Thyroid gland (tissue), 4 donors: ENCODE measurements around the gene UBXN10. TPM values are rescaled to one million over a fixed set of nuclear protein-coding genes. Genes with fewer than 3 reads are reported as not detected.

Experiments
- DNase-seq, 2 donors: peaks; one replicate each; pipeline ENCODE4 v3.0.0-alpha.2; 2019
- H3K27ac ChIP-seq, 3 donors: fragments of 200-600 bp; sonication (generic); 1 replicate in 2 of 3; 2 replicates in 1 of 3; pipeline ENCODE4 v1.5.1; 2016 to 2019; ENCODE audit warnings: mild to moderate bottlenecking in 1 of 3, moderate library complexity in 1 of 3
- H3K27me3 ChIP-seq: fragments of 200-600 bp; sonication (generic); one replicate; pipeline ENCODE4 v1.5.1; 2019
- H3K36me3 ChIP-seq, 2 donors: fragments of 200-600 bp; sonication (generic); one replicate each; pipeline ENCODE4 v1.5.1; 2016 to 2019
- H3K4me1 ChIP-seq, 2 donors: fragments of 200-600 bp; sonication (generic); one replicate each; pipeline ENCODE4 v1.5.1; 2017 to 2019
- H3K4me3 ChIP-seq, 3 donors: fragments of 200-600 bp; sonication (generic); replicated peaks in 1 of 3; 1 replicate in 2 of 3; 2 replicates in 1 of 3; pipeline ENCODE4 v1.5.1; 2016; ENCODE audit warnings: mild to moderate bottlenecking in 1 of 3
- H3K9me3 ChIP-seq: fragments of 200-600 bp; sonication (generic); one replicate; pipeline ENCODE4 v1.5.1; 2017
- CTCF ChIP-seq, 6 experiments: fragments of 200-600 bp in 3 of 6; fragments of 450-650 bp in 3 of 6; sonication (generic) in 3 of 6; IDR thresholded peaks; one replicate each; pipeline ENCODE4 v1.5.1; 2016 to 2019; ENCODE audit warnings: antibody characterized with exemption in 6 of 6, mild to moderate bottlenecking in 2 of 6, inconsistent platforms in 1 of 6, moderate library complexity in 1 of 6
- POLR2A ChIP-seq, 2 donors: fragments of 450-650 bp; IDR thresholded peaks; one replicate each; pipeline ENCODE4 v1.6.1; 2017; ENCODE audit warnings: antibody characterized with exemption in 2 of 2, mild to moderate bottlenecking in 2 of 2, moderate library complexity in 1 of 2
- WGBS, 2 donors: methylation state at CpG; one replicate each; pipeline ENCODE4 v1.1.5; 2017; 5-methylcytosine and 5-hydroxymethylcytosine counted together
- intact Hi-C: fragments of 100-400 bp; cut with DNase I; formaldehyde crosslinking; loops from one replicate; pipeline ENCODE4 v1.15.1; 2023
- total RNA-seq, 4 donors: library from RNA; depleted of rRNA; stranded (reverse); fragments of >200 nt; gene quantifications; one replicate each; pipeline ENCODE4 v1.2.3, GENCODE V29; 2016

UBXN10 gene
- total RNA-seq, 4 donors from 2014 or later = 4.8 to 10.9 (median 6.4) TPM

DNA sequence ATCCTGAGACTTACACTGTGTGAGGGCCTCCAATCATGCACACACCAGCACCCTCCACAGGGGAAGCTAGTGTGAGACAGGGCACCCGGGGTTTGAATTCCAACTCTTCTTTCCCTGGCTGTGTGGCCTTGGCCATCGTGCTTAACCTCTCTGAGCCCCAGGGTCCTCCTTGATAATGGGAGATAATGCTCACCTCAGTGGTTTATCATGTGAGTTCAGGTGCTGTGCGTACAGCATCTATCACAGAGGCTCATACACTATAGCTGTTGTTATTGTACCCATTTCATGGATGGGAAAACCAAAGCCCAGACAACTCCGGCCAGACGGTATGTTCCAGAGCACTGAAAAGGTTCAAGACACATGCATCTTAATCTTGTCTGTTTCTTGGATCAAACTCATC is 16.0 kb upstream of the UBXN10 start:
- H3K4me3 ChIP-seq = no peak overlapping the region
- intact Hi-C loops = no loop called here

DNA sequence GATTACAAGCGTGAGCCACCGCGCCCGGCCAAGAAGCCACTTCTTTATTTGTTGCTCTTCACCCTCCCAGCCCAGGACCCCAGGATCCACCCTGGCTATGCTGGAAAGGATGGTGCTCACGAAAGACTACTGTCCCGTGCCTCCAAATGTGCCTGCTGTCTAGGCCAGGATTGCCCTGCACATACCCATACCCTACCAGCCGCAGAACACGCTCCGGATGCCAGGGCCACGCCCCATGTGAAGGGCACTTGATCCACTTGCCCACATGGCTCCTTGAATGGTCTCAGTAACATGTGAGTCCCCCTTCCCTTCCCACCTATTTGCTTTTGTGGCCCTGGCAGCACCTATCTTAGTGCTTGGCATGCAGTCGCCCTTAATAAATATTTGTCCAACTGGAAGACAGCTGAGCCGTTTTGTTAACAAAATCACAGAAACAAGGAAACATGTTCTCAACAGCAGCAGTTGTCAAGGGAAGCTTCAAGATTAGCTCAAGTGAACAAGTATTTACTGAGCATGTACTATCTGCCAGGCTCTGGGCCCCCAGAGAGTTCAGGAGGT is 13.8 kb upstream of the UBXN10 start:
- no peak for DNase-seq
- intact Hi-C loops = no loop called here
- H3K27ac ChIP-seq = no peak overlapping the region
- no peak for TF ChIP-seq CTCF (IDR thresholded peaks at IDR 0.05)
- no peak for TF ChIP-seq POLR2A (IDR thresholded peaks at IDR 0.05)
- no peaks in the 10 kb centered on the region for H3K4me1 ChIP-seq
- no peaks in the 10 kb centered on the region for H3K36me3 ChIP-seq
- H3K9me3 ChIP-seq = no peaks in the 10 kb centered on the region
- H3K27me3 ChIP-seq = no peaks in the 10 kb centered on the region
- WGBS, 2 donors = 91 to 95% methylated on average over 12 of the region's 12 CpGs
- no peak overlapping the region for H3K4me3 ChIP-seq

More for the DNA sequence above, 16.0 kb upstream of the UBXN10 start:
- H3K27me3 ChIP-seq = no peaks in the 10 kb centered on the region
- no peaks in the 10 kb centered on the region for H3K4me1 ChIP-seq
- TF ChIP-seq CTCF (IDR thresholded peaks at IDR 0.05) (no peak), POLR2A (IDR thresholded peaks at IDR 0.05) (no peak)
- H3K9me3 ChIP-seq = no peaks in the 10 kb centered on the region
- WGBS, 2 donors = 83 to 89% methylated on average over 5 of the region's 5 CpGs
- no peak for DNase-seq
- no peaks in the 10 kb centered on the region for H3K36me3 ChIP-seq
- H3K27ac ChIP-seq = no peak overlapping the region

- Histone ChIP-seq H3K4me3 (no peak overlapping the region), H3K36me3 (no peaks in the 10 kb centered on the region), H3K9me3 (no peaks in the 10 kb centered on the region), H3K4me1 (no peaks in the 10 kb centered on the region), H3K27ac (no peak overlapping the region), H3K27me3 (no peaks in the 10 kb centered on the region)
- TF ChIP-seq POLR2A (IDR thresholded peaks at IDR 0.05) = no peak
- WGBS, 2 donors = 61 to 62% methylated on average over 9 of the region's 9 CpGs
- DNase-seq = no peak
- intact Hi-C loops = no loop called here
These were observed 10.8 kb upstream of the UBXN10 start for GRCh38 chr1:20174937-20175666.

GRCh38 chr1:20178634-20179370 is 7.1 kb upstream of the UBXN10 start:
- WGBS, 2 donors = 84 to 87% methylated on average over 11 to 13 of the region's 13 CpGs
- no peak for TF ChIP-seq POLR2A (IDR thresholded peaks at IDR 0.05)
- no peak for TF ChIP-seq CTCF (IDR thresholded peaks at IDR 0.05)
- Histone ChIP-seq H3K27ac (no peak overlapping the region), H3K4me3 (no peak overlapping the region), H3K36me3 (no peaks in the 10 kb centered on the region), H3K27me3 (no peaks in the 10 kb centered on the region), H3K9me3 (no peaks in the 10 kb centered on the region), H3K4me1 (no peaks in the 10 kb centered on the region)
- intact Hi-C loops = no loop called here
- no peak for DNase-seq

GRCh38 chr1:20179371-20180128 is 6.3 kb upstream of the UBXN10 start:
- Histone ChIP-seq H3K9me3 (no peaks in the 10 kb centered on the region), H3K27ac (no peak overlapping the region), H3K4me3 (no peak overlapping the region), H3K36me3 (no peaks in the 10 kb centered on the region), H3K4me1 (no peaks in the 10 kb centered on the region), H3K27me3 (no peaks in the 10 kb centered on the region)
- WGBS, 2 donors = 88 to 94% methylated on average over 2 of the region's 2 CpGs
- TF ChIP-seq POLR2A (IDR thresholded peaks at IDR 0.05) (no peak), CTCF (IDR thresholded peaks at IDR 0.05) (no peak)
- intact Hi-C loops = no loop called here
- no peak for DNase-seq
